Hematopoietic multipotent progenitor cell treated with erythropoietin and hydrocortisone succinate and interleukin-3 and kit ligand, for 8 days (in vitro differentiated cells): ENCODE data around the gene SLC17A9.

Source experiments
- DNase-seq: peaks from one replicate; pipeline ENCODE4 v3.0.0-alpha.2; 2015

The SLC17A9 gene

DNA sequence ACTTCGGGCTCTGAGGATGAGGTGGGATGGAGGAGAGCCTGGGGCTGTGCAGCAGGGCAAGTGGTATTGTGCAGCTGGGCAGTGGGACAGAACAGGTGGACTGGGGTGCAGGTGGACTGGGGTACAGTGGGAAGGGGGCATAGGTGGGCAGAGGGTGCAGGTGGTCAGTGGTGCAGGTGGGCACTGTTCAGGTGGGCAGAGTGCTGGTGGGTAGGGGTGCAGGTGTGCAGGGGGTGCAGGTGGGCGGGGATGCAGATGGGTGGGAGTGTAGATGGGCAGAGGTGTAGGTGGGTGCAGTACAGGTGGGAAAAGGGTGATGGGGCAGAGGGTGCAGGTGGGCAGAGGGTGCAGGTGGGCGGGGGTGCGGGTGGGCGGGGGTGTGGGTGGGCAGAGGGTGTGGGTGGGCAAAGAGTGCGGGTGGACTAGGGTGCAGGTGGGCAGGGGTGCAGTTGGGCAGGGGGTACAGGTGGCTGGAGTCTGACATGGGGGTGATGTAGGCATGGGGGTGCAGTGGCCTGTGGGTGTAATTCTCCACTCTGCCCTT is 33.8 kb downstream of the SLC17A9 start:
- no peak for DNase-seq

DNA sequence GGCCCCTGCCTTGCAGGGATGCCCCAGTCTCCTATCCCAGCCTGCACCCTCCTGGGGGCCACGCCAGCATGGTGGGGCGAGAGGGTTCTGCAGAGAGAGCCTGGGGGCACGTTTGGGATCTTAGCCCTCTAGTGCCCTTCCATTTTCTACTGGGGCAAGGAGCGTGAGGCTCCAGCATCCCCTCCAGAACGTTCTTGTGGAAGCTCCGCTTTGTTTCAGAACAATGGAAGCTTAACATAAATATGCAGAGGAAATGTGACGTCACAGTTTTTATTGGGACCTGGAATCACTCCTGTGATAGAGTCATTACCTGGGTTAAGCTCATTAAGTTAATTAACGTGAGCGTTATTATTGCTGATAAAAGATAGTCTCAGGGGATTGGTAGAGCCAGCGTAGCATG is 34.6 kb downstream of the SLC17A9 start:
- DNase-seq, result no peak

DNA sequence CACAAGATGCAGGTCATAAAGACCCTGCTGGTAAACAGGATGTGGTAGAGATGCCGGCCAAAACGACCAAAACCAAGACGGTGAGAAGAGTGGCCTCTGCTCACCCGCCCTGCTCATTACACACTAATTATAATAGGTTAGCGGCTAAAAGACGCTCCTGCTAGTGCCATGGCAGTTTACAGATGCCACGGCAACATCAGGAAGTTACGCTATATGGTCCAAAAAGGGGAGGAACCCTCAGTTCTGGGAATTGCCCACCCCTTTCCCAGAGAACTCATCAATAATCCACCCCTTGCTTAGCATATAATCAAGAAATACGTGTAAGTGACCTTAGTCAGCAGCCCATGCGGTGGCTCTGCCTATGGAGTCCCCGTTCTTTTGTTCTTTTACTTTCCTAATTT is 36.7 kb downstream of the SLC17A9 start:
- no peak for DNase-seq

DNA sequence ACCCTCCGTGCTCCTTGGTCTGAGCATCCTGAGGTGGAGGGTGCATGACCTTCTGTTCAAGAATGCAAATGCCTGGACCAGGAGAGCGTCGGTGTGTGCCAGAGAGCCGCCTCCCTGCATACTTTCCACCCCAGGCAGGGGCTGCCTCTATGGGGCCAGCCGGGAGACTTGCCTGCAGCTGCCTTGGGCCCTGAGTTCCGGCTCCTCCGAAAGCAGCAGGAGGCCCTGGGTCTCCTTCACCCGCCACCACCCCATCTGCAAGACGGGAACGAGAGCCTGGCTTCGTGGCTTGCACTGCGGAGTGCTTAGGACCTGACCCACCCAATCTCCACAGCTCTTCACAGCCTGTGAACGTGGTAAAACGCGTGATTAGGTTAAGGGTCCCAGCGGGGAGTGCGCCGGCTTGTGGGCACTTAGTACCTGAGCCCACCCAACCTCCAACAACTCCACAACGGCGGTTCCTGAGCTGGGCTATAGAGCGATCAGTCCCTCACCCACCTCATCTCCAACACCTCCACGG is 37.9 kb downstream of the SLC17A9 start:
- no peak for DNase-seq

- DNase-seq, result no peak
Observed at GRCh38 chr20:62991196-62991807, 38.8 kb downstream of the SLC17A9 start.

GRCh38 chr20:62991863-62992262 is 39.4 kb downstream of the SLC17A9 start:
- DNase-seq, result no peak

DNA sequence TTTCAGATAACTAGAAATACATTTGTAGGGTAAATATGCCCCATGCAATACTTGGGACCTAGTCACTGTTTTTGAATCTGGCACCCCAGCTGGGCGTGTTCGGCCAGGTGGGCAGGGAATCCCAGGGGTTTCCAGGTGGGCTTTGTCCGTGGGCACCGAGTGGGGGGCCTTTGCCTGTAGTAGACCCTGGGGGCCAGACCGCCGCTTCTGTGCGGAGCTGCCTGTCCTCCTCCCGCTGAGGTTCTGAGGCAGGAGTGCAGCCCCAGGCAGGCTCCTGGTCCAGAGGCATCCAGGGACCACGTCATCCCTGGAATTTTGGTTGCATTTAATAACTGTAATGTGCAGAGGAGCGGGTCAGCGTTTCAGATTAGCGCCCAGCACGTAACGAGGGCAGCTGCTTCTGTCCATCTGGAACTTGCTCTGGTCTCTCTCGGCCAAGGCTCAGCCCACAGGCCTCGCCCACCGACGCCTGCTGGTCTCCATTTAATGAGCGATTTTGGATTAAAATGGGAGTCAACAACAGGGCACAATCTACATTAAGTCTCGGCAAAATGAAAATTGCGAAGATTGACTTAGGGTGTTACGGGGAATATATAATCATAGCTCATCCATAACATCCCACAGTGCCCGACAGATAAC is 41.5 kb downstream of the SLC17A9 start:
- DNase-seq, result no peak

GRCh38 chr20:62994869-62995281 is 42.4 kb downstream of the SLC17A9 start:
- DNase-seq, result no peak

GRCh38 chr20:62995481-62995880 is 43.0 kb downstream of the SLC17A9 start:
- DNase-seq, result no peak

DNA sequence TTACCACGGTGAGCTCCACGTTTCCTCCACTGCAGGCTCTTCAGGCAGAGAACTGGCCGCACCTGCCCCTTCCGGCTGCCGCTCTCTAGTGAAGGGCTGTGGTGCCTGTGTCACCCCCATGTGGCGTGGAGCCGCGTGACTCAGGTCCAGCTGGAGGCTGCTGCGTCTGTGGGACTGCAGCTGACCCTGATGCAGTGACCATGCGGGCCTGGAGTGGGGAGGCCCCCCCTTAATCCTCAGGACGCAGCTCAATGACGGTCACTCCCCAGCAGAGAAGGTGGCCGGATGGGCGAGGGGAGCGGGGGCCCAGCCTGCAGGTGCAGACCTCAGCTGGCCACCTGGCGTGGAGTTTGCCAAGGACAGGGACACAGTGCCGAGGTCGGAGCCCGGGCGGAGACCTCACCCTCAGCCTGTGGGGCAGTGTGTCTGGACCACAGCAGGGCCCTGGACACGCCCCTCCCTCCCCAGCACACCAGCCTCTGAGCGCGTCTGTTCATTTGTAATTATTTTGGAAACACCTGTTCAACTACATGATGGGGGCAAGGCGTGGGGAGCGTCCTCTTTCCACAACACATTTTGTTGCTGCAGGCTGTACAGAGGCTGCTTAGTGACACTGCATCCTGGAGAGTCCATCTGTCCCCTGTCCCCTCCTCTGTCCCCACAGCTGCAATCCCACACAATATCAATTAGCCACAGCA is 43.5 kb downstream of the SLC17A9 start:
- DNase-seq, result no peak

- DNase-seq, result no peak
Observed at GRCh38 chr20:62996596-62996982, 44.1 kb downstream of the SLC17A9 start.

GRCh38 chr20:62997417-62998035 is 45.0 kb downstream of the SLC17A9 start:
- DNase-seq, result no peak

GRCh38 chr20:62998449-62998848 is 45.9 kb downstream of the SLC17A9 start:
- no peak for DNase-seq

DNA sequence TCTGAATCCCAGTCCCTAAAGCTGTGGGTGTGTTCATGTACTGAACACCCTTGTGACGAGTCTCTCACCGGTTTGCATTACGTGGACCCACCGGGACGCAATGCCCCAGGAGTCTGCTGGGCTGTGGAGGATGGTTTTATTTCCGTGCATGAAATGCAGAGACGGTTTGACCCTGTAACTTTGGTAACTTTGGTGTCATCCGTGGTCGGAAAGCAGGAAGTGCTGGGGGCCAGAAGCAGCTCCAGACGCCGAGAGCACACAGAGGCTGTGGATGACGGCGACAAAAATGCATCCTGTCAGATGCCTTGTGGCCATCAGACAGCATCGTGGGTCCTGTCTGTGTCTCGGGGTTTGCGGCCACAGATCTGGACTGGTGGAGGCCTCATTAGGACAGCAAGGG is 47.1 kb downstream of the SLC17A9 start:
- no peak for DNase-seq

GRCh38 chr20:63000036-63000435 is 47.5 kb downstream of the SLC17A9 start:
- no peak for DNase-seq

DNA sequence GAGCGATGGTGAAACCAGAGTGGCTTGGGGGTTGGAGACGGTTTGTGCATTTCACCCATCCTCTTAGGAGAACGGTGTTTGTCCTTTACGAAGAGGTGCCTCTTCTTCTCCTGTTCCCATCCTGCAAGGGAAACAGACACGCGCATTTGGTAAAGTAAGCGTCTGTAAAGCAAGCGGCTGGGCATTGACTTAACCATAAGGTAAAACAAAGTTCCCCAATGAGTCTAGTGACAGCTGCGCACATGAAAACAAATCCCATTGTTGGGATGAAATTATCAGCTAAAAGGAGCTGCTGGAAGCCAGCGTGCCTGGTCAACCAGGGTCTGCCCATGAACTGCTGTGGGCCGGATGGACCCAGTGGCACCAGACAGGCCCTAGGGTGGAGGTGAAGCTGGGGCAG is 48.4 kb downstream of the SLC17A9 start:
- no peak for DNase-seq

DNA sequence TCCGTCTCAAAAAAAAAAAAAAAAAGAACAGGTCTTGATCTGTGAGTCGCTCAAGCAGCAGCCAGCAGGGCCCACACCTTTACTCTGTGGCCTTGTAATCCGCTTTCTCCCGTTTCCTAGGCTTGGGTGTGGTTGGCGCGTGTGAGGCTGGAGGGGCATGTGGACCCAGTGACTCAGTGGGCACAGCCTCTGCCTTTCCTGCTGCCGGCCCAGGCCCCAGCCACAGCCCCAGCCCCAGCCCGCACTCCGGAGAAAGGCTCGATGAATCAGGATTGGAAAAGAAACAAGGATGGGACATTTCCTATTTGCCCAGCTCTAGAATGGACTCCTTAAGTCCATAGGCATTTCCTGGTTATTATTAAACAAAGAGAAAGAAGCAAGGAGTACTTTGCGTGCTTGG is 50.0 kb downstream of the SLC17A9 start:
- DNase-seq, result no peak

DNA sequence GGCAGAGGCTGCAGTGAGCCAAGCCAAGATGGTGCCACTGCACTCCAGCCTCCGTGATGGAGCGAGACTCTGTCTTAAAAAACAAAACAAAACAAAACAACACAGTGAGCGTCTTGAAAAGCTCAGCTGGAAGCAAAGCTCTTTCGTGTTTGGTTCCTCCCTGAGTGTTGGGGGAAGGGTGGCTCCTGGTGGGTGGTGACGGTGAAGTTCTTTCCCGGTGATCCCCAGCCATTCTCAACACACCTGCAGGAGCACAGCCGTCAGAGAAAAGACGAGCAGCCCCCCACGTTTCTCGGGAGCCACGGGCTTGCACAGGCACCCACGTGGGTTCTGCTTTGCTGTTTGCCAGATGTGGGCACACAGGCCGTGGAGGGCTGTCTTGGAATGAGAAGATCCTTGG is 51.0 kb downstream of the SLC17A9 start:
- no peak for DNase-seq

- DNase-seq, result no peak
Observed at GRCh38 chr20:63004607-63005364, 52.3 kb downstream of the SLC17A9 start.

DNA sequence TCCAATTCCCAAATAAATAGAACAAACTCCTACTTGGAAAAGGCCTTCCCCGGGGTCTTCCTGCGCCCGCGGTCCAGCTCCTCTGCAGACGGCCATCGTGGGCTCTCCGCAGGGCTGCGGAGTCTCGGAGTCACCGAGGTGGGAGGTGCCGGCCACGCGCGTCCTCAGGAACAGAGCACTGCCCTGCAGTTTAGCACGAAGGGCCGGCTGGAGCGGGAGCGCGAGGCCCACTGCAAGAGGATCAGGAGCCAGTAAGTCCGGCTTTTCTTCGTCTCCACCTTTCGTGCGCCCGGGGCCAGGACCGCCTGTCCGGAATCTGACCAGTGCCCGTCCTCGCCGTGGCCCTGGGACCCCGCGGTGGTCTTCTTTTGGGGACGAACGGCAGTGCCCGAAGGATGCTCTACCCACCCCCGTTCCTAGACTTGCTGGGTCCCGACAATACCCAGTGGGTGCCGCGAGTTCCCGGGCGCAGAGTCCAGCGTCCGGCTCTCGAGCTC is 52.9 kb downstream of the SLC17A9 start:
- no peak for DNase-seq

- no peak for DNase-seq
Observed at GRCh38 chr20:63005862-63006539, 53.5 kb downstream of the SLC17A9 start.
